Osteocyte (in vitro differentiated cells): ENCODE data around the gene MINAR1. TPM values are rescaled to one million over a fixed set of nuclear protein-coding genes. Genes with fewer than 3 reads are reported as not detected.

Experiments used
- DNase-seq: peaks from one replicate; pipeline ENCODE4 v3.0.0; 2021; ENCODE audit warnings: mixed read lengths; ENCODE audit not compliant: unreplicated experiment; ENCODE audit errors: extremely low spot score
- H3K27ac Mint-ChIP-seq: one replicate; pipeline ENCODE4 v1.8.0; 2021; ENCODE audit warnings: mild to moderate bottlenecking, mixed read lengths; ENCODE audit not compliant: unreplicated experiment
- H3K27me3 Mint-ChIP-seq: one replicate; pipeline ENCODE4 v1.8.0; 2021; ENCODE audit warnings: mixed read lengths; ENCODE audit not compliant: unreplicated experiment
- H3K36me3 Mint-ChIP-seq: one replicate; pipeline ENCODE4 v1.8.0; 2021; ENCODE audit warnings: mixed read lengths; ENCODE audit not compliant: unreplicated experiment
- H3K4me1 Mint-ChIP-seq: one replicate; pipeline ENCODE4 v1.8.0; 2021; ENCODE audit warnings: mixed read lengths; ENCODE audit not compliant: unreplicated experiment
- H3K4me3 Mint-ChIP-seq: one replicate; pipeline ENCODE4 v1.8.0; 2021; ENCODE audit warnings: mild to moderate bottlenecking, moderate library complexity, mixed read lengths; ENCODE audit not compliant: unreplicated experiment
- H3K9me3 Mint-ChIP-seq: one replicate; pipeline ENCODE4 v1.8.0; 2021; ENCODE audit warnings: mixed read lengths; ENCODE audit not compliant: unreplicated experiment
- total RNA-seq: library from RNA; stranded (reverse); gene quantifications from 2 replicates; pipeline ENCODE4 v1.2.1, GENCODE V29; 2021
- TF ChIP-seq, protein P1 (sequence below): fragments of 200-600 bp; sonication (generic); IDR thresholded peaks from 2 replicates; pipeline ENCODE4 v1.5.0; 2021; ENCODE audit warnings: antibody characterized with exemption, mild to moderate bottlenecking, moderate library complexity

Gene MINAR1
- total RNA-seq, 1 donor from 2014 or later = 2.1 TPM

DNA sequence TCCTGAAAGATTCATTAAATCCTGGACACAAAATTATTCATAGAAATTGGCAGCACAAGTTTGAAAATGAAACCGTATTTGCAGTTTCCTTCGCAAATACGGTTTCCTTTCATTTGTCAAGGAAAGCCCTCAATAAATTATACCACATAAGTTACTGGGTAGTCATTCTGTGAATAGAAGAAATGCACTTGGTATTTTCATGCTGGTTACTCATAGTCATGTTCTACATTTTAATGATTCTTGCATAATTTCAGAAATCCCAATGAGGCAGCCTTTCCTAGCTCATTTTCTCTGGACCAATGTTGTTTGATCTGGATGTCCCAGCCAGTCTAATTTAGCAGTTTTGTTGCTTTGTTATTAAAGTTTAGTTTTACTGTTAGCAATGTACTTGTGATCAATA lies 43.2 kb downstream of the MINAR1 start:
- TF ChIP-seq, protein P1, sequence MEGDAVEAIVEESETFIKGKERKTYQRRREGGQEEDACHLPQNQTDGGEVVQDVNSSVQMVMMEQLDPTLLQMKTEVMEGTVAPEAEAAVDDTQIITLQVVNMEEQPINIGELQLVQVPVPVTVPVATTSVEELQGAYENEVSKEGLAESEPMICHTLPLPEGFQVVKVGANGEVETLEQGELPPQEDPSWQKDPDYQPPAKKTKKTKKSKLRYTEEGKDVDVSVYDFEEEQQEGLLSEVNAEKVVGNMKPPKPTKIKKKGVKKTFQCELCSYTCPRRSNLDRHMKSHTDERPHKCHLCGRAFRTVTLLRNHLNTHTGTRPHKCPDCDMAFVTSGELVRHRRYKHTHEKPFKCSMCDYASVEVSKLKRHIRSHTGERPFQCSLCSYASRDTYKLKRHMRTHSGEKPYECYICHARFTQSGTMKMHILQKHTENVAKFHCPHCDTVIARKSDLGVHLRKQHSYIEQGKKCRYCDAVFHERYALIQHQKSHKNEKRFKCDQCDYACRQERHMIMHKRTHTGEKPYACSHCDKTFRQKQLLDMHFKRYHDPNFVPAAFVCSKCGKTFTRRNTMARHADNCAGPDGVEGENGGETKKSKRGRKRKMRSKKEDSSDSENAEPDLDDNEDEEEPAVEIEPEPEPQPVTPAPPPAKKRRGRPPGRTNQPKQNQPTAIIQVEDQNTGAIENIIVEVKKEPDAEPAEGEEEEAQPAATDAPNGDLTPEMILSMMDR = no peak
- no peak for DNase-seq
- no peaks in the 10 kb centered on the region for H3K27me3 Mint-ChIP-seq
- no peaks in the 10 kb centered on the region for H3K9me3 Mint-ChIP-seq
- H3K4me3 Mint-ChIP-seq = no peak overlapping the region
- no peak overlapping the region for H3K27ac Mint-ChIP-seq
- no peaks in the 10 kb centered on the region for H3K4me1 Mint-ChIP-seq
- H3K36me3 Mint-ChIP-seq = no peaks in the 10 kb centered on the region

DNA sequence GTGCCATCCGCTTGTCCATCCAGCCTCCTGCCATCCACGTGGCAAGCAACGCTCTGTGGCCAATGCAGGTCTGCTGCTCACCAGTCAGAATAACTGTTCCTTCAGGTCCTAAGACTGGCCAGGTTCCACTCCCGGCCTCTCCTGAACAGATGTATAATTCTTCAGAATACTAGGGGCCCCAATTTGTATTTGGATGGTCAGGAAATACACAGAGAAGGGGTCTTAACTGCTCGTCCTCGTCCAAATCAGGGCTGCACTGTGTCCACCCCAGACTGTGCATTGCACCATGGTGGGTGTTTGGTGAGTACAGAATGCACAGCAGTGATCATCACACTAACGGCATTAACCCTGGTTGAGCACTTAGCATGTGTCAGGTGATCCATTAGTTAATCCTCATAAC lies 46.0 kb downstream of the MINAR1 start:
- no peaks in the 10 kb centered on the region for H3K36me3 Mint-ChIP-seq
- peaks cover 3% of the 10 kb centered on the region for H3K9me3 Mint-ChIP-seq
- peaks cover 5% of the 10 kb centered on the region for H3K27me3 Mint-ChIP-seq
- no peaks in the 10 kb centered on the region for H3K4me1 Mint-ChIP-seq
- no peak overlapping the region for H3K27ac Mint-ChIP-seq
- H3K4me3 Mint-ChIP-seq = no peak overlapping the region
- TF ChIP-seq, protein P1 = no peak
- DNase-seq = no peak

DNA sequence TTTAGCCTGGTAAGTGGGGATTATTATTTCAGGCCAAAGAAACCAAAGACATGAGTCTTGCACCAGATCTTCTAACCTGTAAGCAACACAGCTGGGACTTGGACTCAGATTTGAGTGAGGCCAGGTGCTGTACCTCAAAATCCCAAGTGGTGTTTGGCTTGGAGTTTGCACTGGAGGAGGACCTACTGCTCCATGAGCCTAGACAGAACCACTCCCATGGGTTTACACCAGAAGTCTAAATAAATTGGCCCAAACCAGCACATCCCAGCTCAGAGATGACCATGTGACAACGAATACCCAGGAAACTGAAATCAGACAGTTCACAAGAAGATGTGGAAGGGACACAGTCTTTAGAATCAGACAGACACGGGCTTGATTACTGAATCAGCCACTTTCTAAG lies 47.5 kb downstream of the MINAR1 start:
- TF ChIP-seq, protein P1 = no peak
- H3K27me3 Mint-ChIP-seq = peaks cover 12% of the 10 kb centered on the region
- no peaks in the 10 kb centered on the region for H3K4me1 Mint-ChIP-seq
- peaks cover 7% of the 10 kb centered on the region for H3K9me3 Mint-ChIP-seq
- H3K4me3 Mint-ChIP-seq = no peak overlapping the region
- no peak overlapping the region for H3K27ac Mint-ChIP-seq
- no peaks in the 10 kb centered on the region for H3K36me3 Mint-ChIP-seq
- no peak for DNase-seq

DNA sequence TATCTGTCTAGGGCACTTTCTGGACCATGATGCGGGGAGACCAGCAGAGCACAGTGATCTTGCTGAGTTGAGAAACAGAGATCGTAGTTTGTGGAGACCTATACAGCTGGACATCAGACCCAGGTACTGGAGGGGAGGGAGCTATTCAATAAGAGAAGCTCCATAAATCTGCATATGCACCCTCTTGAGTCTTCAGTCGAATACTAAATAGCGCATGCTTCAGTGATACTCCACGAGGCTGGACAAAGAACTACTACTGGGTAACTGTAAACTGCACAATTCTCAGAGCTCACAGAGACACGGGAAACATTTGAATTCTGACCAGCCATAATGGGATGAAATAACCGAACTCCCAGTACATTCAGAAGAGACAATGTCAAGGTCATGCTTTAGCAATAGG lies 49.7 kb downstream of the MINAR1 start:
- Mint-ChIP-seq H3K9me3 (peaks cover 7% of the 10 kb centered on the region), H3K36me3 (no peaks in the 10 kb centered on the region), H3K27me3 (peaks cover 12% of the 10 kb centered on the region), H3K4me3 (no peak overlapping the region), H3K4me1 (no peaks in the 10 kb centered on the region), H3K27ac (no peak overlapping the region)
- DNase-seq = no peak
- TF ChIP-seq, protein P1 = no peak

Other genes with a start within 250 kb of the MINAR1 start
- gene ANKRD34C, start 149.6 kb upstream of the MINAR1 start, total RNA-seq = 0.08 TPM in 1 of 2 replicates, not detected in the other
- gene TMED3, start 121.2 kb upstream of the MINAR1 start, total RNA-seq = 102 and 120 TPM in 2 replicates